Measurements from ENCODE around the gene TBC1D20.

Gene TBC1D20

DNA sequence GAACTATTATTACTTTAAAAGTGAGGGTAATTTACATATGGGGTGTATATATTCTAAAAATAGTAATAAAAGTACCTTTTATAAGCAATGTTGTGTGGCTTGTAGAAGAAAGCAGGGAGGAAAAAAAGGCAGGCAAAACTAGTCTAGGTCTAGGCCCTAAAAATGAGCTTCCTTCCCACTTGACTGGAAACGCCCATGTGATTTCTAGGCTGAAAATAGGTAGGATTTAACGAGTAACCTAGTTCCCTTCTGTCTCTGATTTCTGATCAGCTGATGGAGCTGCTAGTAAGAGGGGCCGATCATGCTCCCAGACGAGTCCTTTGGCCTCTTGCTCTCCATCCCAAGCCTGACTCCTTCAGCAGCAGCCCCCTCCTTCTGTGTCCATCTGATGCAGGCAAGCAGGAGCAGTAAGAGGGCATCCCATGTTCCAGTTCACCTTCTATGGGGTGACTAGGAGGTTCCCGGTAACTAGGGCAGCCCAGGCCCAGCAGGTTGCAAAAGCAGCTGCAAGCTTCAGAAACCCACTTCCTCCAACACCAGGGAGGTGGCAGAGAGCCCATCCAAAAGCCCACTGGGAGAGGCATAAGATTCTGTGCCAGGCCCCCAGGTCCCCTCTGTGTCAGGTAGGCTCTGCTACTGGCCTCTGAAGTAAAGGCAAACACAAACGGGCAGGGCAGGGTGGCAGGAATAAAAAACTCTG lies 24.4 kb downstream of the TBC1D20 start:
- no peak for DNase-seq

DNA sequence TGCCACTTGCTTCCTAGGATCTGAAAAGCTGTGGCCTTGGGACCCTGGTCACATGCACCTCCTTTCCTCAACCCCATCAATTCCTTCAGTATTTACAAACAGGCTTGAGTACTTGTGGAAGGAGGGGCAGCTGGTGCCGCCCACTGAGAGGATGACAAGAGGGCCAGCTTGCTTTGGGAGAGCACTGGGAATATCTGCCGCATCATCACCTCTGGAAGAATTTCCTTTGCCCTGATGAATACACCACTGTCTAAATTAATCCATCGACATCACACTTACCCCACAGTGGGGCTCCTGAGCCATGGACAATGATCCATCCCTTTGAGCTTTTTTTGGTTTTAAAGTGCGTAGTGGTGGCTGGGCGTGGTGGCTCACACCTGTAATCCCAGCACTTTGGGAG lies 25.9 kb downstream of the TBC1D20 start:
- no peak for DNase-seq

DNA sequence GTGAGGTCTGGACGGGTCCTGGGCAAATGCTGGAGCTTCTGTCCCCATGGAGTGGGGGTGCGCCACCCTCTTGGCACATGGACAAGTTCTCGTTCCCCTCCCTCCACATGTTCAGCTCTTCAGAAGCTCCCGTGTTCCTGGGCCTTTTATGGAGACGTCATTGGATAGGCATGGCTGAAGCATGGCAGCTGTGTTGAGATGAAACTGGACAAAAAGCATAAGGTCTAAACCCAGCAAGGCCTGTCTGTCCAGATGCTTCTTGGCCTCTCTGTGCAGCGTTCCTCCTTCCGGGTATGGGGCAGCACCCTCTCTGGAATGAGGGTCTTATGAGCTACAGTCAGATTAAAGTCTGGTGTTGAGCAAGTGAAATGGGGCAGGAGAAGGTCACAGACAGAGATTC lies 26.8 kb downstream of the TBC1D20 start:
- no peak for DNase-seq

DNA sequence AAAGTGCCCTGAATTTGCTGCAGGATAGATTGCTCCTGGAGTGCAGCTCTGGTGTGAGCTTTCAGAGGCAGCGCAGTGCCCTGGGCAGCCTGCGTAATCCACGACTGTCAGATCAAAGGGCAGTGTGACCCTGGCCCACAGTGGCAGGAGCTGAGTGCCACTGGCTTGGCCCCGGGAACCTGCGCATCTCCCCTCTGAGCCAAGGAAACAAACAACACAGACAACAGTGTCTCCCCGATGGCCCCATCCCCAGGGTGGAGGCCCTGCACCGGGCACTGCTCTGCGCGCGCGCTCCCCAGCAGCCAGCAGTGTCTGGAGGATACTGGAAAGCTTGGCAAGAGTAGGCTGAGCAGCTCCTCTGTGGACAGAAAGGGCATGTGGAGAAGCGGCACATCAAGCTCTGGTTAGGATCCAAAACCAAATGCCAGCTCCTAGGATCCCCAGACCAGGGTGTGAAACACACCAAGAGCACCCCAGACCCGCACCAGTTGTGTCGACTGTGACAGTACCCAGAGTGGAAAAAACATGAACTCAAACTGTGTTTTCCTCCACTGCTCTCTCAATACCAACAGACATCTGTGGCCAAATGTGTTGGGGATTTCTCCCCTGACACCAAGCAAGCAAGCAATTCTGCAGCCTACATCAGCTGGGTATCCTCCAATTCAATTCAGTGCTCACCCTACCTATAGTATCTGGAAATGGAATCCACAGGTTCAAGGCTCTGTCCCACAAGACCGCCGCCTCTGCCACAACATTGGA lies 27.5 kb downstream of the TBC1D20 start:
- no peak for DNase-seq

DNA sequence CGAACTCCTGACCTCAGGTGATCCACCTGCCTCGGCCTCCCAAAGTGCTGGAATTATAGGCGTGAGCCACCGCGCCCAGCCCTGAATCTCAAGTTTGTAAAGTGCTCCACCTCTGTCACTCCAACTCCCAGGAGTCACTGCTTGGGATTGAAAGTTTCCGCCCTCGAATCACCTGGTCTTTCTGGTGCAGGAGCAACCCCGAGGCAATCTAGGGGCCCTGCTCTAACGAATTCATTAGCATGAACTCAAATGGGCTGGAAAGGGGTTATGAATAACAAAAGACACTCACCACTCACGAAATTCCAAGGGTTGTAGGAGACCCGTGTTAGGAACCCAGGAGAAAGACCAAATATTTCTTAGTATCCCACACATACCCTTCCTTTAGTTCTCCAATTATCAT lies 28.1 kb downstream of the TBC1D20 start:
- DNase-seq = no peak

DNA sequence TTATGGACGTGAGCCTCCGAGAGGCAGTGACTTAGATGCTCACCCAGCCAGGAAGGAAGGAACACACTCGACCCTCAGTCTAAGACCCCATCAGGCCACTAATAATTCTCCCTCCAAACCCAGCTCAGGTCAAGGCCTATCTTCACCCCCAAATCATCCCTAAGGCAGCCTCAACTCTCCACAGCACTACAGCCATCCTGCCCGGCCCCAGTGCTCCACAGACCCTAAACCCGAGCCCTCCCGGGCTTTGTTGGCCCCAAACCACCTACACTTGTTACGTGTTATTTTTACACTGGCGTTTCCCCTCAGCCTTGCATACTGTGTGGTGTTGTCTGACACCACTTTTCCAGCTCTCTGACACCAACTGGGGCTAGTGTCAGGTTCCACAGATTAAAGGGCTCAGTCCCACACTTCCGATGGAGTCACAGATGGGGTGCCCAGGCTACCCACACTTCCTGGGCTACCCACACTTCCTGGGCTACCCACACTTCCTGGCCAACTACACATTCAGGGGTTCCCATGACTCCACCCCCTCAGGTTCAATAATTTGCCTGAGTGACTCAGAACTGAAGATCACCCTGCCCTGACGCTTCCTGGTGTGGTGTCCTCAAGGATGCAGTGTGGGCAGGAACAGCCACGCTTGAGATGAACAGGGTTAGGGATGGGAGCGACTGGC lies 28.9 kb downstream of the TBC1D20 start:
- no peak for DNase-seq

DNA sequence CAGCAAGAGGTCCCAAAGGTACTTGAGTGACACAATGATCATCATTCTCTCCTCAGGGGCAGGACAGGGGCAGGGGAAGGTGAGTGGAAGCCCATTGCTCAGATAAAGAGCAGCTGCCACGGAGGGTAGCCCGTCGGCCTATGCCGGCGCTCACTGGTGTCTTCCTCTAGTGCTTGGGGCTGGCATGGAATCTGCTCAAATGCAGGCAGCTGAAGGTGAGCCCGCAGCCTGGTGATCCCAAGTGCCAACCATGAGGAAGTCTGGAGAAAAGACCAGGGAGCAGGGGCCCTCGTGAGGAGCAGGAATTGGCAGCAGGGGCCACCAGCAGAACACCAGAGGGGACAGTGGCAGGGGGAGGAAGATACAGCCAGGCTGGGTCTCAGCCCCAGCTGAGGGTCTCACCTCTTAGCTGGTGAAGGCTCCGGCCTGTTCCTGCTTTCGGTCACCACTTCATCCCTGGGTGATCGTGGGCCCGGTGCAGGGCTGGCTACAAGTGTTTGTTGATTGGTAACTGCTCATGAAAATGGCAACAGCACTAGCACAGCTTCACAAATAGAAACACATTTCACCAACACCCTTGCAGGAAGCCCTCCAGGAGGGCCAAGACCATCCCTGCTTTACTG lies 29.5 kb downstream of the TBC1D20 start:
- DNase-seq = no peak

DNA sequence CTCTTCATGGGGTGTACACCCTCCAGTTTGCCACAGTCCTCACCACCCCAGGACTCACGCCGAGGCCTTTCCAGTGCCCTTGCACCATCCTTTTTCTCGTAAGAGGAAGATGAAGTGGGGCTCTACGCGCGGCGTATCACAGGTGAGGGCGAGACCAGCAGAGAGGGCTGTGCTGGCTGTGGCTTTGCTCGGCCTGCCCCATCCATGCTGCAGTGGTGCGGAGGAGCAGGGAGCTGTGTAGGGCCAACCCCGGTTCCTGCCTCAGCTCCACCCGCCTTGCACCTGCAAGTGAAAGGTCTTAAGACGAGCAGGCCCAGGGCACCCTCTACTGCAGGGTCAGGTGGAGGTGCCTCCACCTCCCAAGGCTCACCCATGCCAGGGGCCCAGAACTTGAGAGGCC lies 30.1 kb downstream of the TBC1D20 start:
- no peak for DNase-seq

DNA sequence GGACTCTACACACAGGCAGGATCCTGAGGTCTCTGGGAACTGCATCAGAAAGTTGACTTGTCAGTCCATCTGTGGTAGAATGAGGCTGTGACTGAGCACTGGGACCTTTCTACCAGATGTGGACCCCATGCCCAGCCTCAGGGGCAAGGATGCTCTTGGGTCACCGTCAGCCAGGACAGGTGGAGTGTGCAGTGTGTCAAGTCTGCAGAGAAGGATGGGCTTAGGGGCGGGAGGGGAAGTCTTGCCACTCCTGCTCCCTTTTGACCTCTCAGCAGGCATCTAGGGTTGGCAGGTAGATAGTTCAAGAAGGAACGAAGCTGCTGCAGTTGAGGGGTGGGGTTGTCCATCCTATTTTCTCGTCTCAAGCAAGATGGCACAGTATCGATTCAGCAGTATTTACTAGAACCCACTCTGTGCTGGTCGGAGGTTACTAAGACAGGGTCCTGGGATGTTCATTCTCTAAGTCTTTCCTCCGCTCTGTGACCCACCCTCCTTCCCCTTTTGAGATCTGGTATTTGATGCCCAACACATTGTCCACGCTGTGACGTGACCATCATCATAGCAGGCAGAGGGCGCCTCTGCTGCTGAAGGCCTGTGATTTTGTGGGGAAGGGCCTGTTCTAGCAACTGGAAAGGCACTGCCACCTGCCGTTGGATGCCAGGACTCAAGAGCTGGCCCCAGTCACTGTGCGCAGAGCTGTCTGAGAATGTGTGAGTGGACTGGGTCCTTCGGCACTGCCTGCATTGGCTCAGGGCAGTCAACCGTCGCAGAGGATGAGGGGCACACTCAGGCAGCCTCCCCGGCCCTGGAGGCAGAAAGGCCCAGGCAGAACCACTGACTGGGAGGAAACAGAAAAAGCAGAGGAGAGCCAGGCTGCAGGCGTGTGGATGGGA lies 31.1 kb downstream of the TBC1D20 start:
- no peak for DNase-seq

DNA sequence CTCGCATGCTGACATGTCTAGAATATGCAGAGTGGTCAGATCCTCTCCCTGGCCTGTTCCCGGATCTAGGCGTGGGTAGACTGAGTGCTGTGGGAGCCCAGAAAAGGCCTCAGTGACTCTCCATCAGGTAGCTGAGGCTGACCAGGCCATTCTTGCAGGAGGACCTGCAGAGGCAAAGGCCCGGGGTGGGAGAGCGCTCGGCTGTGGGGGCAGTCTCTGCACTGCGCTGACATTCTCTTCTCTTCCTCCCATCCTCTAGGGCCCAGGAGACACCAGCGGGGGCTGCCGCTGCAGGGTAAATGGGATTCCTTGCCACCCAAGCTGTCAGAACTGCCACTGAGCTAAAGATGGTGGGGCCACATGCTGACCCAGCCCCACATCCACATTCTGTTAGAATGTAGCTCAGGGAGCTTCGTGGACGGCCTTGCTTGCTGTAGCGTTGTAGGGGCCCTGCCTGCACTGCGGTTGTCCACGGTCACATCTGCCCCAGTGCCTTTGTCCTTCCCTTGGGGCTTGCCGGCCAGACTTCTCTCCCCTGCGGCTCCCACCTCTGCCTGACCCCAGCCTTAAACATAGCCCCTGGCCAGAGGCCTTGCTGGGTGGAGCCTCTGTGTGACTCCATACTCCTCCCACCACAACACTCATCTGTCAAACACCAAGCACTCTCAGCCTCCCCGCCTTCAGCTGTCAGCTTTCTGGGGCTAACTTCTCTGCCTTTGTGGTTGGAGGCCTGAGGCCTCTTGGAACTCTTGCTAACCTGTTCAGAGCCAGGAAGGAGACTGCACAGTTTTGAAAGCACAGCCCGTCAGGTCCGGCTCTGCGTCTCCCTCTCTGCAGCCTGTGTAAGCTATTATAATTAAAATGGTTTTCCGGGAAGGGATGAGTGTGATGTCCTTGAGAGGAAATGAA lies 32.0 kb downstream of the TBC1D20 start:
- DNase-seq = no peak

DNA sequence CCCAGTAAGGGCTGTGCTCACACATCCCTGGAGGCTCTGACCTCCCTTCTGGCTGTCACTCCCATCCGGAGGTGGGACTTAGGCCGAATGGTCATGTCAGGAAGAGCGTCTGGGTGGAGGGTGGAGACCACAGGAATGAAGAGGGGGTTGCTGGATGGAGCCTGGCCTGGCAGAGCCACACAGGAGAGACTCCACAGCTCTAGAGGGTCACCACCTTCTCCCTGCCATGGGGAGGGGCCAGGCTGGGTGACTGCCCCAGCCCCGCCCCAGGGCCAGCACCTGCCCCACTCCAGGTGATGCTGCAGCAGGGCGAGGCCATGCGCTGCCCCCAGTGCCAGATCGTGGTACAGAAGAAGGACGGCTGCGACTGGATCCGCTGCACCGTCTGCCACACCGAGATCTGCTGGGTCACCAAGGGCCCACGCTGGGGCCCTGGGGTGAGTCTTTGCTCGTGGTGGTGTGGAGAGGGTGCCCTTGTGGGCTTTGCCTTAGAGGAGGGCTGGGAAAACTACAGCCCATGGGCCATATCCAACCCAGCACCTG lies 33.6 kb downstream of the TBC1D20 start:
- DNase-seq = no peak

DNA sequence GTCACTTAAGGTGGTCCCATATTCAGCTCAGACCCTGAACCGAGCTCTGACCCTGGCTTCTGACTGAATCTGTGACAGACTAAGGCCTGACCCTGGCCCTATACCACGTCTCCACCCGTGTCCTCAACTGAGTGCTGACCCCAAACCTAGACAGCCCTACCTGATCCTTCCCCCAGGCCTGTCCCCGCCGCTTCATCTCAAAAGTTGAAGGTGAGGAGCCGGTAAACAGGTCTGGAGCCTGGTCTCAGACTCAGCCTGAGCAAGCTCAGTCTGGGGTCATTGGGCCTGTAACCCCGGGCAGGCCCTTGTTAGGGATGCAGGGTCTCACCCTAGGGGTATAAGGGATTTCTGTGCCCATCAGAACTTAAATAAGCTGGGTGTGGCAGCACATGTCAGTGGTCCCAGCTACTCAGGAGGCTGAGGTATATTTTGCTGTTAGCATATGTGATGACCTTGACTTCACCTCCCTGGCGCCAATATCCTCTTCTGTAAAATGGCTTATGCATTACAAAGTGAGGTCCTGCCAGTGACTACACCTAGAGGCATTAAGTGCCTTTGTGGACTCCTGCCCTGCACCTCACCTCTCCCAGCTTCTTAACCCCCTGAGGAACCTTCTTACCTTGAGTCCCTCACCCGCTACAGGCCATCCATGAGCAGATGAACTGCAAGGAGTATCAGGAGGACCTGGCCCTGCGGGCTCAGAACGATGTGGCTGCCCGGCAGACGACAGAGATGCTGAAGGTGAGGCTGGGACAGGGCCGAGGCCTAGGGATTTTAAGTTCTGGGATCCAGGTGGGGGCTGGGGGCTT lies 34.3 kb downstream of the TBC1D20 start:
- DNase-seq = no peak

DNA sequence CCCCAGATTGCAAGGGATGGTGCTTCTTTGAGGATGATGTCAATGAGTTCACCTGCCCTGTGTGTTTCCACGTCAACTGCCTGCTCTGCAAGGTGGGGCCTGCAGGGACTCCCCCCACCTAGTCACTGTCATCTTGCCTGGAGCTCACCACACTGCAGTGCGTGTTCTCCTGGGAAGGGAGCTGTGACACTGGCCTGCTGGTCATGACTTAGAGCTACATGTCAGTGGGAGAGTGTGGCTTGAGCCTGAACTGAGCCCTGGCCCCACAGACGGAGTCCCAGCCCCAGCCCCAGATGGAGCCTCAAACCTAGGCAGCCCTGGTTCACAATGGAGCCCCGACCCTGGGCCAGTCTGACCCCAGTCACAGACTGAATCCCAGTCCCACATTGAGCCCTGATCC lies 34.9 kb downstream of the TBC1D20 start:
- no peak for DNase-seq

DNA sequence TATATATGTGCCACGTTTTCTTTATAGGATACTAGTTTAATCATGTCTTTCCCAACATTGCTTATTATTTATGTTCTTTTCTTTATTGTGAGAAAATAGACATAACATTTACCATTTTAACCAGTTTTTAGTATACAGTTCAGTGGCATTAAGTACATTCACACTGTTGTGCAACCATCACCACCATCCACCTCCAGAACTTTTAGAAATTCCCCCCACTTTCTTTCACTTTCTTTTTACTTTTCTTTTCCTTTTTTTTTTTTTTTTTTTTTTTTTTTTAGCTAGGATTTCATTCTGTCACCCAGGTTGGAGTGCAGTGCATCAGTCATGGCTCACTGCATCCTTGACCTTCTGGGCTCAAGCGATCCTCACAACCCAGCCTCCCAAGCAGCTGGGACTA lies 35.8 kb downstream of the TBC1D20 start:
- DNase-seq = no peak

DNA sequence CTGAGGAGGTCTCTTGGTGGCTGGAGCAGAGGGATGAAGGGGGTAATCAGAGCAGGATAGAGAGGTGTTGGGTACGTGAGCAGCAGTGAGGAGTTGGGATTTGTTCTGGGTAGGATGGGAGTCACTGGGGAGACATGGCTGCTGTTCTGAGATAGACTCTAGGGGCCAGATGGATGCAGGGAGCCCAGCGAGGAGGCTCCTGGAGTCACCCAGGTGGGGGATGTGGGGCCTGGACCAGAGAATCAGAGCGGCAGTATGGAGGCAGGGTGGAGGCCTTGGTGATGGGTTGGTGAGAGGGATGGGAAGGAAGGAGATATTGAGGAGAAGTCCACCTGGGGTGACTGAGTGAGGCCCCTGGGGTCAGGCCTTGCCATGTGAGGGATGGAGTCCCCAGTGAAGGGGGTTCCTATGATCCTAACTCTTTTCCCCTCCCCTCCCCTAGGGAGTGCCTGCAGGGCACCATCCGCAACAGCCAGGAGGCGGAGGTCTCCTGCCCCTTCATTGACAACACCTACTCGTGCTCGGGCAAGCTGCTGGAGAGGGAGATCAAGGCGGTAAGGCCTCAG lies 40.6 kb downstream of the TBC1D20 start:
- DNase-seq = no peak

DNA sequence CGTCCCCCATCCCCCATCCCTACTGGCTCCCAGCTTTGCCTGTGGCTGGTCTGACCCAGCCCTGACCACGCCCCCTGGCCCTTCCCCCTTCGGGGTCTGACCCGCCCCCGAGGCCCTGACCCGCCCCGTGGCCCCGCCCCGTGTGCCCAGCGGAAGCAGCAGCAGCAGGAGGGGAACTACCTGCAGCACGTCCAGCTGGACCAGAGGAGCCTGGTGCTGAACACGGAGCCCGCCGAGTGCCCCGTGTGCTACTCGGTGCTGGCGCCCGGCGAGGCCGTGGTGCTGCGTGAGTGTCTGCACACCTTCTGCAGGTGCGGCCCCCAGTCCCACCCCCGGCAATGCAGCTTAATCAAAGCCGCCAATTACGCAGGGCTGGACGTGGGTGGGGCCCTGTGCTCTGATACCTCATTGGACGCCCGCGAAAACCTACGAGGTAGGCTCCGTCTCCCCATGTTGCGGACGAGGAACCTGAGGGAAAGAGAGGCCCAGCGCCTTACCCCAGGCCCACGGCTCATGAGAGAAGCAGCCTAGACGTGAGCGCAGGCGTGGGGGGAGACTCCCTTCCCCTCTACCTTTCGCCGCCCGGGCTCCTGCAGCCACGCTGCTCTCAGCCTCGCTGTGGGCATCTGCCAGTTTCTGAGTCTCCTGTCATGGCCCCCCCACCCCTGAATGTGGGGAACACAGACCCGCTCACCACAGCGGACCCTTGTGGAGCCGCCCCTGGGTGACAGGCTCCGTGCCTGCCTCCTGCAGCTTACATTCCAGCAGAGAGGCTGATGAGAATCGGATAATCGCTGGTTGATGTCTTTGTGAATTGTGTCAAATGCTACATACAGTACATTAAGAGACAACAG lies 41.4 kb downstream of the TBC1D20 start:
- peak; percentile 90 for DNase-seq

DNA sequence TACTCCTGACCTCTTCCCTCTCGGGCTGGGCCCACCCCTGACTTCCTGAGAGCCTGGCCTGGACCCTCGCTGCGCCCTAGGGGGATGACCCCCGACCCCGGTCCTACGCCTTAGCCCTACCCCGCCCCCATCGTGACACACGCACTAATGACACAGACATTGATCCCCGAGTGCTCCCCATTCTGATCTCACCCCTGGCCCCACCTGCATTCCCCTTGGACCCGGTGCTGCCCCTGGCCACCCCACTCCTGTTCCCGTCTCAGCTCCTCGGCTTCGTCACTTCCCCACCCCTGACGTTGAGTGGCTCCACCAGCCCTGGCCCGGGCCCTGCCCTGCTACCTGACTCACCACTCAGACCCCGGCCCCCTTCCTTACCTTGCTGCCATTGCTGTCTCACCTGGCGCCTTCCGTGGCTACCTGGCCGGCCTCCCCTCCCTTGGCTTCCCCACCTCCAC lies 42.1 kb downstream of the TBC1D20 start:
- no peak for DNase-seq

DNA sequence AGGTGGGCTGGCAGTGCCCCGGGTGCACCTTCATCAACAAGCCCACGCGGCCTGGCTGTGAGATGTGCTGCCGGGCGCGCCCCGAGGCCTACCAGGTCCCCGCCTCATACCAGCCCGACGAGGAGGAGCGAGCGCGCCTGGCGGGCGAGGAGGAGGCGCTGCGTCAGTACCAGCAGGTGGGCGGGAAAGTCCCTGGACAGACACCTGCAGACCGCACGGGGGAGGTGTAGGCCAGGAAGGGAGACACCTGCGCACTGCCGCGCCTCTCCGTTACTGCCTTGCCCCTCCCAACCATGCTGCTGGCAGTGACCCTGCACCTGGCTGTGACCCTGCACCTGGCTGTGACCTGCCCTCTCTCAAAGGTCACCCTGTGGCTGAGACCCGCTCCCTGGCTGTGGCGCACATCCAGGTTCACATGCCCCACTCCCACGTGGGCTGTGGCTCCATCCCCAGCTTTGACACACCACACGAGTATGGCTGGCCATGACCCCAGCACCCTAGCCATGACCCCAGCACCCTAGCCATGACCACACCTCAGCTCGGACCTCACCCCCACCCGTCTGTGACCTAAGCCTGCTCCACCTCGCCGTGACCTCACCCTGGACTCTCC lies 42.7 kb downstream of the TBC1D20 start:
- peak; percentile 88 for DNase-seq

Measured in NCI-H774 (cell line).